DLD1 (cell line): ENCODE measurements around the gene SH3RF2.
"Not testable (repeated sequence)": the region's sequence is repeated elsewhere in the genome, so short reads cannot be mapped to it uniquely, and the experiment has no call there.

Experiments
- in situ Hi-C: cut with HindIII; loops from 2 replicates; pipeline ENCODE4 v1.10.0; 2017; ENCODE audit warnings: low sequenced_read_pairs

The SH3RF2 gene

DNA sequence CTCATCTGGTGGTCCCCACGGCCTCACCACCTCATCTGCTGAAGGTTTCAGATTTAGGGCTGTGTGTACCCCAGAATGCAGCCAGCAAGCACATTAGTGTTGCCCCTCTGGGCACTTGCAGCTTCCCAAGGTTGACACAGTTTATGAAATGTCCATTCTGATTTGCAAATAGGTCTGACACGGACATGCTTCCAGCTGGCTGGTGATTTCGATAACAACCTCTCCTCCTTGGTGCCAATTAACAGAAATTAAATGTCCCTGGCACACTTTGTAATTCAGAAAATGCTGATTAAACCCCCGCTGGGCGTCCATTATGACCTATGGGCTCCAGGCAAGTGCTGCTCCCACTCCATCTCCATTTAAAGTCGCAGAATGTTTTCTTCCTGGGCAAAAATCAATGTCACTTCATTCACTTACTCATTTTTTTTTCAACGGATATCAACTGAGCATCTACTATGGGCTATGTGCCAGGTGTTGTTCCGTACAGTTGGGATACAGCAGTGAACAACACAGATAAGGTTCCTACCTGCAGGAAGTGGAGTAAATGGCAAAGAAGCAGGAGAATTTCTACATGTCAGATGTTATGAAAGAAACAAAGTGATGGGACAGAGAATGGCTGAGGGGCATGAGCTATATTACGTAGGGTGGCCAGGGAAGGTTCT lies 137.0 kb downstream of the SH3RF2 start:
- in situ Hi-C loops: no loop called here

DNA sequence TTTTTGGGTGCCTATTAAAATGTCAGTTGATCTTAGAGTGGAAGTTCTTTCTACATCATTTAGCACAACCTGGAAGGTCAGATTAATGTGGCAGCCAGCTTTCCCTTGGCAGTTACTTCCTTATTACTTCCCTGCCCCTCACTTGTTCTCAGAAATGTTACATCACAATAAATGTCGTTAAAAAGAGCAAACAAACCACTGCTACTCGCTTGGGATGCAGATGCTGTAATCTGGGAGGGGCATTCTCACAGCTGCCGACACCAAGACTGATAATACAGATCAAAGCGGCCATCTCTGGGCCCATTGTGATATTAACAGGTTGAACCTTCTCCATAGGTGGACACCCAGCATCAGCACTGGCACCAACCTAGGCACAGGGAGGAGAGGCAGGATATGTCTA lies 139.7 kb downstream of the SH3RF2 start:
- in situ Hi-C loops: no loop called here

DNA sequence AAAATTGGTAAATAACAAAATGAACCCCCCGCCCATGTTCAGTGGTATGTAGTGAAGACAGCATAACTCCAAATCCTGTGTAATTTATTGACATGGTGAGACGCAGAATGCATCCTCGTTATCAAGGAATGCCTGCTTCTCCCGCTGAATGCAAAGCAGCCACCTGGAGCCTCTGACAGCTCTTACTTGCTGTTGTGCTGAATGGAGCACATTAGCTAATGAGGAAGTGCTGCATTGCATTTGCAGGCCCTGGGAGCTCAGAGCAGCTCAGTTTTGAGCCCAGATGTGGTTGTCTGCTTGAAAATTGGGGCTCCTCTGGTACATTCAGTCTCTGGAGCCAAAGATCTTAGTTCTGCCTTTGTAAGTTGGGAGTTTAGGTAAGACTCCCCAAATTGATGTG lies 140.1 kb downstream of the SH3RF2 start:
- in situ Hi-C loops: no loop called here

DNA sequence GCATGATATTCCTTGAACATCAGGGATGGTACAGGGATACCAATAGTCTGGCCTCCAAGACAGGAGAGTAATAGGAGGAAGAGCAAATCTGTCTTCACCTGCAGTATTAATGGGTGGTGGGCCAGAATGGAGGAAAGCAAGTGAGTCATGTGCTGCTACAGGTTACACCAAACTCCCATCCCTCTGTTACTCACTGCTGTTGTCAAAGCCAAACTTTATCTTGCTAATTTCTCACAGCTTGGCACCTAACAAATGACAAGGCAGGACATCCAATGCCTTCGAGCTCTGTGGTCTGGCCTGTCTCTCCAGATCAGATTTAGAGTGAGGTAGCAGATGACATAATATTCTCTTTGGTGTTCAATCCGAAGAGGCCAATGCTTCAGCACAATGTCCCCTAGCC lies 142.2 kb downstream of the SH3RF2 start:
- in situ Hi-C loops: no loop called here

DNA sequence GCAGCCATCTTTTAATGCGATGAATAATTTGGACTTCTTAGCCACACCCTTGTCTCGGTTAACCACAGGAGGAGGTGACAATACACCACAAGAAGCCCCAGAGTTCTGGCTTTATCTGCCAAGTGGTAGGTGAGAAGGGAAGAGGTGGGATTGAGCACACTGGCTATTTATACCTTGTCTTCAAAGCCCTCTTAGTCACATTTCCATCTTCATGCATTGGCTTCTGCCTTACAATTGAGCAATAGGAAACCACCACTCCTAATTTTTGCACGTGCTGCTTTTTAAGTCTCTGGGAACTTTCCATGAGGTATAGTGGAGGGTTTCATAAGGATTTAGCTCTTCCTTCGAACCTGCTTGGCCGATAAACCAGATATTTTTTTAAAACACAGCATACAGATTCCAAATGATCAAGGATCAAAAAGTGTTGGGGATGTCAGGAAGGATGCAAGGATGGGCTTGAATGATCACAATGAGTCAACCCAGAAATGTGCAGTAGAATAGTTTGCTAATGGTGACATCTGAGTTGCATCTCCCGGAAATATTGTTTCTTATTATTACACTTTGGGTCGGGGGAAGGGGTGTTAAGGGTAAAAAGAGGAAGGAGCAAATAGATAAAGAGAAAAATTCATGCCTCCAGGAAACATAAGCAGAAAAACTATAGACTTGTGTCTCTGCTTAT lies 143.5 kb downstream of the SH3RF2 start:
- in situ Hi-C loops: no loop called here

DNA sequence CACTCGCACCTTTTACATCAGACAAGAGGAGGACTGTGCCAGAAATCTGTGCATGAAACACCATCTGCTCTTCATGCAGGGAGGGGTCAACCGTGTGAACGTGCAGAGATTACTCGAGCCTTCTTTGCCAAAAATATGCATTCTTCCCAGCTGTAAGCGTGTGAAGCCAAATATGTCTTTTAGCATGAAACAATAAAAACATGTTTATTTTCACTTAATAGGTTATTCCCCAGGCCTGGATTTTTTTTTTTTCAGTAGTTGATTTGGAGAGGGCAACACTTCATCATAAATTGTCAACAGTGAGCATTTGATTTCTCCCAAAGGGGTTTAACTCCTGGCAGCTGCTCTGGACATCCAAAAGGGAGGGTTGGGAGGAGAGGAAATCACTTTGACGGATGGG lies 145.2 kb downstream of the SH3RF2 start:
- in situ Hi-C loops: no loop called here

DNA sequence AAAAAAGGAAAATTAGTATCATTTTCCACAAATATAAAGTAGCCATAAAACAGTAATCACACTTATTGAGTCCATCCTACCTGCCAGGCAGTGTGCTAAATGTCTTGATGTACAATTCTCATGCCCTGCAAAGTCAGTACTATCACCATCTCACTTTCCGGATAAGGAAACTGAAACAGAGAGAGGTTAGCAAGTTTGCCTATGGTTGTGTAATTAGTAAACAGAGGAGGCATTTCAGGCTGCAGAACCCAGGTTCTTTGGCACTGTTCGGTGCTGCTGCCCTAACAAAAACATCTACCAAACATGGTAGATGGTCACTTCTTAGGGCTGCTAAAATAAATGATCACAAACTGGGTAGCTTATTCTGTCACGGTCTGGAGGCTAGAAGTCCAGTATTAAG lies 146.4 kb downstream of the SH3RF2 start:
- in situ Hi-C loops: no loop called here

DNA sequence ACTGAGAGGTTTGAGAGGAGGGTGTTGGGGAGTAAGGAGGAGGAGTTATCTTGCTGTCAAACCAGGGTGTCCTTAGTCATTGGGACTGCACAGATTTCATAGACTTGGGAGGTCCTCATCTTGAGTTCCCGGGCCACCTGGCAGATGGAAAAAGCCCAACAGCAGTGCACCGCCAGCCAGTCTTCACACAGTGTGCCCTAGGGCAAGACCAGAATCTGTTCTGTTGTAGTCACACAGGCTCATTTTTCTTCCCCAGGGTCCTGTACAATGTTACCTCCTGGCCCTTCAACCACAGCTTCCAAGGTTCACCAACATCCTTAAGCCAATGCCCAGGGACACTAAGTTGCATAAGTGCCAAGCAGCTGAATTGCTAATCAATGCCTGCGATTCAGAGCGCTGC lies 148.0 kb downstream of the SH3RF2 start:
- in situ Hi-C loops: no loop called here

DNA sequence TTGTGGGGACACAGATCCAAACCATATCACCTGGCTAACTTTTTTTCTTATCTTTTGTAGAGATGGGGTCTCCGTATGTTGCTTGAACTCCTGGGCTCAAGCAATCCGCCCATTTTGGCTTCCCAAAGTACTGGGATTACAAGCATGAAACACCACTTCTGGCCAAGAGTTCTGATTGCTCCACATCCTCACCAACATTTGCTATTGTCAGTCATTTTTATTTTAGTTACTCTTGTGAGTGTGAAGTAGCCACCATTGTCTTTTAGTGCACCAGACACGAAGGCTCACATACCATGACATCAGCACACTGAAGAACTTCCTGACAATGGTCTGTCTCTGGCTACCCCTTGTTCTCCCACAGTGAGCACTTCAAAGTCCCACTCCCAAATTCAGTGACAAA lies 151.7 kb downstream of the SH3RF2 start:
- in situ Hi-C loops: no loop called here

DNA sequence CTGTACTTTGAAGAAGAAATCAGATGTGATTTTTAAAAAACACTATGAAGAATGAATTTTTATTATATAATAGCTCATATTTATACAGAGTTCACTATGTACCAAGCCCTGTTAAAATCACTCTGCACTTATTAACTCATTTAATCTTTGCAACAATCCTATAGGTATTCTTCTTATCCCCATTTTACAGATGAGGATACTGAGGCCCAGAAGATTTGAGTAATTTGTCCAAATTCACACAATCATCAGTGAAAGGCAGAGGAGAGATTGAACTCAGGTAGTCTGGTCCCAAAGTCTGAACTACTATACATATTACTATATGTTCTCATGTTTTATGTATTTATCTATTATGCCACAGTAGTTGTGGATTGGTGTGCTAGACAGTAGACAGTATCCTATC lies 152.9 kb downstream of the SH3RF2 start:
- in situ Hi-C loops: no loop called here

DNA sequence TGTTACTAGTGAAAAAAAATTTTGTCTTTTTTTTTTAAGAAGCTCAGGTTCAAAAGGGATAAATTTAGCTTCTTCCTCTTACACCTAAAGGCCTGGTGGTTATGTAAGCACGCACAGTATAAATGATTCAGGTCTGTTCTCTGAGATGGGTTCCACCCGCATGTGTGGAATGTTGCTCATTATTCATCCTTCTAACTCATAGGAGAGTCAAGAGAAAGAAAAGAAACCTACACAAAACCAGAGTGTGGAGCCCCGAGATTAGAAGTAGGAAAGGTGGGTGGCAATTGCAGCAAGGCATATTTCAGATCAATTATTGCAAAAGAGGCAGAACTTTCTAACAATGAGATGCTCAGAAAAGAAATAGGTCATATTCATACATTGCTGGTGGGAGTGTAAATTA lies 155.5 kb downstream of the SH3RF2 start:
- in situ Hi-C loops: no loop called here

DNA sequence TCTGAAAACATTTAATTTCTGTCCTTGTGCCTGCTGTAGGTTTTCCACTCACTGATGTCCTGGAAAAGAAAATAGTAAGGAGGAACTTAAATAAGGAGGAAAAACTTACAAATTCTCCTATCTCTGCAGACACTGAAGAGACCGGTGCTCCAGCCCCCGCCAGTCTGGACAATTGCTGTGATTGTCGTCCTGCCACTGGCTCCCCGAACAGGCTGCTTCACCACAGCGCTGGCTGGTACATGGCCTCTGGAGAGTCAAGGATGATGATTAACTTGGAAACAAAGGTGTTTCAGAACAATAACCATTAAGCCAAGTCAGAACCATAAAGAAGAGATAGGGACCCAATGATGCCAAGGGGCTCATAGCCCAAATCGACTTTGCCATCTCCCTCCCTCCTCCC lies 161.7 kb downstream of the SH3RF2 start:
- in situ Hi-C loops: no loop called here

DNA sequence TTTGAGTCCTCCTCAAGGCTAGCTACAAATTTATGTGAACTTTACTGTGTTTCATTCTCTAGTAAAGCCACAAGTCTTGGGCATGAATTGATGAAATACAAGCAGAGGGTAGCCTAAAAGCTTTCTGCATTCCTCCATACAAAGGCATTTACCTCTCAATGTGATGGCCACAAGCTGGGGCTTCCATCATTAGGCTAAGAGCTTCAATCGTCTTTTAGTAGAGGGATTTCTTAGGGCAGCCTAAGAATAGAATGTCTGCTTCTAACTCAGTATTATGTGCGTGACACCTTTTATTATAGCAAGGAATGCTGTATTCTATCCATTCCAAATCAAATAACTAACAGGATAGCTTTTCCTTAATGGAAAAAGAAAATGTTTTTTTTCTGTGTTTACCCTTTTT lies 165.3 kb downstream of the SH3RF2 start:
- in situ Hi-C loops: no loop called here

DNA sequence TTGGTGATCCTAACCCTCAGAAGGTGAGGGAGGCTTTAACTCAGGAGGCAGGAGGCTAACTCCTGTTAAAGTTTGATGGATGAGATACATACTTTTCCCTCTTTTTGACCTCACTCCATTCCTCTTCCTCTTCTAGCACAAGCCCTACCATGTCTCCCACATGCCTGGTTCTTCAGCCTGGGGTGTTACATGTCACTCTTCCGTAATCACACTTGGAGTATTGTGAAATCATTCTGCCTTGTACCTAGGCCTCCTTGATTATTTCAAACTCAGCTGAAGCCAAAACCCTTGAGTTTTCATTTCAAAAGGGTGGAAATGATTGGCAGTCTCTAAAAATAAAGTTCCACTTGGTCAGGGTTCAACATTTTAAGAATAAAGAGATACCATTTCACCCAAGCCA lies 167.2 kb downstream of the SH3RF2 start:
- in situ Hi-C loops: no loop called here

DNA sequence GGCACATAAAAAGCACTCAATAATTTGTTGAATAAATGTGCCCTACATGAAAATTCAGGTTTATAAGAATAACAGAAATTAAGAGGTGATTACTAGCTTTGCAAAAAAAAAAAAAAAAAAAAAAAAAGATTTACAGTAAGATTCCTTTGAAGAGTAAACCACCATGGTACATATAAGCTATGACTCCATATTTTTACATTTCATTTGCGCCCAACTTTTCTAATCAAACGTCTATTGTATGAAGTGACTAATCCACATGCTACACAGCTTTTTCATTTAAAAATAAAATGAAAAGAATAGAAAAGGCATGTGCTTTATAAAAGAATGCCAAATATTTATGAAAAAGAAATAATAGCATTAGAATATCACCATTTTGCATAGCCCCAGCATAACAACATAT lies 169.1 kb downstream of the SH3RF2 start, which contains the start of gene PLAC8L1:
PLAC8L1 (minus strand) TSS at position 101 of the 400 bp plus-strand sequence. CDS start 1,266 bp downstream, outside the sequence.
- in situ Hi-C loops: no loop called here

DNA sequence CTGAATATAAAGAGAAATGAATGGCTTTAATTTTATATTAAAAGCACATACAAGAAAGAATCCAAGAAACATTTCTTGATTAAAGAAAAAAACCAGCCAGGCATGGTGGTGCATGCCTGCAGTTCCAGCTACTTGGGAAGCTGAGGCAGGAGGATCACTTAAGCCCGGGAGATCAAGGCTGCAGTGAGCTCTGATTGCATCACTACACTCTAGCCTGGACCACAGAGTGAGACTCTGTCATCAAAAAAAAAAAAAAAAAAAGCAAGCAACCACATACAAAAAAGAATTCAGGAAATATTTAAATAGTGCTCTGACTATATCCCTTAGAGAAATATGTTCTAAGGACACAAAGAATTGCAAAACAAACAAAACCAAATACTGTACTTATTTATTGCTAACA lies 171.5 kb downstream of the SH3RF2 start:
- in situ Hi-C loops: no loop called here

DNA sequence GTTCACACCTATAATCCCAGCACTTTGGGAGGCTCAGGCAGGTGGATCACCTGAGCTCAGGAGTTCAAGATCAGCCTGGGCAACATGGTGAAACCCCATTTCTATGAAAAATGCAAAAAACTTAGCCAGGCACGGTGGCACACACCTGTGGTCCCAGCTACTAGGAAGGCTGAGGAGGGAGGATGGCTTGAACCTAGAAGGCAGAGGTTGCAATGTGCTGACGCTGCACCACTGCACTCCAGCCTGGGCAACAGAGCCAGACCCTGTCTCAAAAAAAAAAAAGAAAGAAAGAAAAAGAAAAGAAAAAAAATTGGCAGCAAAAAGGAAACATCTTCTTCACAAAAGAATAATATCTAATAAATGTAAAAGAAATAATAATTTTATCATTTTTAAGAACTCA lies 172.5 kb downstream of the SH3RF2 start:
- in situ Hi-C loops: not testable (repeated sequence)

DNA sequence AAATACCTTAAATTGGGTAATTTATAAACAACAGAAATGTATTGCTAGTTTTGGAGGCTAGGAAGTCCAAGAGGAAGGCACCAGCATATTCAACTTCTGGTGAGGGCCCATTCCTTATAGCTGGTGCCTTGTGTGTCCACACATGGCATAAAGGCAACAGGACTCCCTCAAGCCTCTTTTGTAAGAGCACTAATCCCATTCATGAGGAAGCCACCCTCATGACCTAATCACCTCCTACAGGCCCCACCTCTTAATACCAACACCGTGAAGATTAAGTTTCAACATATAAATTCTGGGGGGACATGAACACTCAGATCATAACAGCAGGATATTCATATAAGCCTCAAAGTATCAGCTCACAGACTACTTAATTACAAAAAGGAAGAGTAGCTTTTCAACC lies 173.0 kb downstream of the SH3RF2 start:
- in situ Hi-C loops: no loop called here

DNA sequence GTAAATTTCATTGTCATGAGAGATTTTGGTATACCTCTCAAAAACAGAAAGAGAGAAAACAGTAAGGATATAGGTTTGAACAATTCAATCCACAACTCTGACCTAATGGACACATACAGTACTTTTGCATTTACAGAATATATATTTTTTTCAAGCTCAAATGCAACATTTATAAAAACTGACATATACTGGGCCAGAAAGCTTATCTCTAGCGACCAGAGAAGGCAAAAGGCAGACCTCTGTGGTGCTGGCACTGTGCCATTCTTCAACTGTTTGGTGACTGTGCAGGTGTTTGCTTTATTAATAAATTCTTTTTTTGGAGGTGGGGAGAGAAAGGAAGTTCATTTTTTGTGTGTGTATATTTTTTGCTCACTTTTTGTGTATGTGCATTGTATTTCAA lies 175.0 kb downstream of the SH3RF2 start:
- in situ Hi-C loops: no loop called here

DNA sequence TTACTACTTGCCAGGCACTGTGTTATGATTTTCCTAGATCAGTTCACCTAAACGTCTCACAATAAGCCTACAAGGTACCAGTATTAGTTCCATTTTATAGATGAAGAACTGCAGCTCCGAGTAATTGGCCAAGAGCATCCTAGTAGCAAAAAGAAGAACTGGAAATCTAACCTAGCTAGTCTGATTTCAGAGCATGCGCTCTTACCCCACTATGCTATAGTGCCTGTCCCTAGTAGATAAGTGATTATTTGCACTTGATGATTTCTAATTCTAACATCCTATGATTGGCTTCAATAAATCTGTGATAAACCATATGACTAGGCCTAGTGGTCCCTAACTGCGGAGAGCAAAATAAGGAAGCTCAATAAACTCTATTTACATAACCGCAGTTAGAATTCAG lies 176.1 kb downstream of the SH3RF2 start:
- in situ Hi-C loops: no loop called here
